GM21528 (cell line): ENCODE results near the gene OPCML.

ENCODE experiments used
- ATAC-seq: cut with Tn5 transposase; IDR thresholded peaks from one replicate; pipeline ENCODE4 v1.9.1; 2021; ENCODE audit warnings: mild to moderate bottlenecking, moderate library complexity; ENCODE audit not compliant: unreplicated experiment, low FRiP score

Gene OPCML

DNA sequence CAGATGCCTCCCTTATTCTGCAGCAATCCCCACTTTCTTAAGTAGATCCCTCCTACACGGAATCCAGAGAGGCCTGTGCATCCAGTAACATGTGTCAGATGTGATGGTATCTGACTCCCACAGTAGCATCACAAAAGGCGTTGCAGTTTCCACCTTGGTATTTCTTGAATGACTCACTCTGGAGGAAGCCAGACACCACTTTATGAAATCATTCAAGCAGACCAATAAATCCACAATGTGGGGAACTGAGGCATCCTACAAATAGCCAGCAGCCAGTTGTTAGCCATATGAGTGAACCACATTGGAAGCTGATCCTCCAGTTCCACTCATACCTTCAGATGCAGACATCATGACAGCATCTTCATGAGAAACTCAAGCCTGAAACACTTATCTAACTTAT is 798.1 kb downstream of the OPCML start:
- no peak for ATAC-seq

DNA sequence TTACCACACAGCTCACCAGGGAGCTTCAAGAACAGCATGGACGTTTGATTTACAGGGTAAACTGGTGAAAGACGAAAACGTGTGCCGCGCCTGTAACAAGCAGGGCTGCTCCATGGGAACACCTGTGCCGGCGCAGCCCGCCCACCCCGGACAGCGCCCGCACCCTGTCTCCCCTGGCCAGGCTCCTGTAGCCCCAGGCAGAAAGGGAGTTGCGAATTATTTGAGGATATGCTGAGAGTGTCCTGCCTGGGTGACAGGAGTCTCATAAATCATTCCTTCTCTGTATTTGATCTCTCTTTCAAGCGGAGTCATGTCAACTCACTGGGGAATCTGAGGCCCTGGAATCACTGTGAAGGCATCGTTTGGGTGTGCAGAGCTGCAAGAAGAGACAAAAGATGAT is 804.3 kb downstream of the OPCML start:
- no peak for ATAC-seq

DNA sequence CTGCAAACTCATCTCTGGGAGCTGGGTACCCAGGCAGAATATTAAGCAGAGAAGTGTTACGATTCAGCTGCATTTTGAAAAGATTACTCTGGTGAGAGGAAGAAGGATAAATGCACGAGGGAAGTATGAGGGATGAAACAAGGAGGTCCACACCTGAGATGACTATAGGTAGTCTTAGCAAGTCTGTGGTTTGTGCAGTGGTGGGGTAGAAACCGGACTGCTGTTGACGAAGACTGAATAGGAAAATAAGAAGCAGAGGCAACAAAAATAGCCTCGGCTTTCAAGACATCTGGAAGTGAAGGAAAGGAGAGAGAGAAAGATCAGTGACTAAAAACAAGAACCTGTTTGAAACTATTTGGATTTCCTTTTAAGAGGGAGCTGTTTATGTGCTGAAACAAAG is 810.8 kb downstream of the OPCML start:
- no peak for ATAC-seq

DNA sequence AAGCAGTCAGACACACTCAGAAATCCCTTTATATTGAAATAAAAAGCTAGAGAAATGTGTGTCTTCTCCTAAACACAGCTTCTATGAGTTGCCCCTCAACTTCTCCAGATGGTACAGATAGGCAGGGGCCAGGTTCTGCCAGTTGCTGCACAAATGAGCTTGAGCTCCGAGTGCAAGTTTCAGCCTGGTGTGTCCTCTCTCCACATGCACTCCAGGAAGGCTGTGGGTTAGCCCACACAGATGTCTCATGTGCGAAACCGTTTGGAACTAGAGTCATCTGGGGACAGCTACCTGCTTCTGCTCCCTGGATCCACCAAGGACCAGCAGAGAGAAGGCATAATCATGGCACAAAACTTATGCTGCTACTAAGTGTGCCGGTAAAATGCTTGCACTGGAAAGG is 812.6 kb downstream of the OPCML start:
- ATAC-seq, result no peak

DNA sequence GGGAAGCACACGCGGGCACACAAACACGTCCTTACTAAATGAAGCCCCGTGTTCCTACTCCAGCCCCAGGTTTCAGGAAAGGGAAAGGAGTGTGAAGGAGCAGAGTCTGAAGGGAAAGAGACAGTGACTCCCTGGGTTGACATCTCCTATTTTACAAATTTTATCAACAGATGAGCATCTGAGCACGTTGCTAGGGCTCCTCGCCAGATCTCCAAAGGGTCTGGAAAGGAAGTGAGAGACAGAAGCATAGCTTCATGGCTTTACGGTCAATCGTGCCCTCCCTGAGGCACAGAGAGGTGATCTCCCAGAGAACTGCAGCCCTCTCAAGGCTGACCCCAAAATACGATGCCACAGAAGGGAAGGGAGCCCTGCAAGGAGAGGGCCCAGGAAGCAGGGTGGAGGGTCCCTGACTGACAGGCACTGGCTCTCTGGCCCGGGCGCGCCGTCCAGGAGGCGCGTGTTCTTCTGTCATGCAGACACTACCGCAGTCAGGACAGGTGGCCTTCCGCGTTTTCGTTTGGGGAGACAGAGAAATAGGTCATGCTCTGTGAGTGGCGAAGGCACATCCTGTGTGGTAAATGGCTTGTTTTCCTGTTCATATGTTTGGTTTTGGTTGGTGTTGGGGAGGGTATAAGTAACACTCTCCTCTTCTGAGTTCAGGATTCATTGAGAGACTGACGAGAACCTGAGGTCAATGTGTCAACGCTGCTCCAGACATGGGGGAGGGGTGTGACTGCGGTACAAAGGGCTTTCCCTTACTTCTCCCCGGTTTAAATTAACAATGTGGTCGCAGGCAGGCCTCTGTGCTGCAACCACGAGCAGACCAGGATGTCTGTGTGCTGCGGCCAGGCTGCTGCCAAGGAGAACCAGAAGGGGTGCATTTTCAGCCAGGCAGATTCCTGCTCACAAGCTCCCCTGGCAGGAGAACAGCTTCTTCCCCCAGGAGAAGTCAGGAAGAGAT is 813.3 kb downstream of the OPCML start:
- ATAC-seq, result no peak

DNA sequence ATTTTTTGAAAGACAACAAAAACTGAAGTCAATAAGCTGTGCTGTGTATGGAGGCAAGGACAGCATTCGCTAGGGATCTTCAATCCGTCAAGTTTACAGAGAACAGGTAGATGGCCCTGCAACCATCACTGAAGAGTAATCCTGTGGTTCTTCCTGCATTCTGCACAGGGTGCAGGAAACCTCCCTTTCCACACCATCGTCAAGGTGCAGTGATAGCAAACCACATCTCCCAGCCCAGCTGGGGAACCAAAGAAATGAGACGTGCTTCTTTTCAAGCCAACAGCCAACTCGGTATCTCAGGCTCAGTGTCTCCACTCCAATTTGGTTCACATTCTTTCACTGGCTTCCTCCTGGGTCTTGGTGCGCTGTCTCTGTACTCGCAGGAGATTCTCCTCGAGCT is 814.5 kb downstream of the OPCML start:
- ATAC-seq, result no peak

DNA sequence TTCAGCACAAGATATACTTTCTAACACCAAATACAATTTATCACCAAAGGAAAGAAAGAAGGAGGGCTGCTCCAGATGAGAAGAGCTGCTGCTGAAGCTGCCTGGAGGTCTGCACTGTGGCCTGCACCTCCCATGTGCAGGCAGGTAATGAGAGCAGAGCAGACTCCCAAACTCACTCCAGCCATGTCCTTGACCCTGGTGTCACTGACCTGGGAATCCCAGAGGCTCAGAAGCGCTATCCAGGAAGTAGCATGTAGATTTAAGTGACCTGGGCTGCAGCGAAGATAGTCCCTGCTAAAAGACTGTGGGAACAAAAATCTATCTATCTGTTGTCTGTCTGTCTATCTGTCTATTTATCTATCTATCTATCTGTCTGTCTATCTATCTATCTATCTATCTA is 816.3 kb downstream of the OPCML start:
- no peak for ATAC-seq

DNA sequence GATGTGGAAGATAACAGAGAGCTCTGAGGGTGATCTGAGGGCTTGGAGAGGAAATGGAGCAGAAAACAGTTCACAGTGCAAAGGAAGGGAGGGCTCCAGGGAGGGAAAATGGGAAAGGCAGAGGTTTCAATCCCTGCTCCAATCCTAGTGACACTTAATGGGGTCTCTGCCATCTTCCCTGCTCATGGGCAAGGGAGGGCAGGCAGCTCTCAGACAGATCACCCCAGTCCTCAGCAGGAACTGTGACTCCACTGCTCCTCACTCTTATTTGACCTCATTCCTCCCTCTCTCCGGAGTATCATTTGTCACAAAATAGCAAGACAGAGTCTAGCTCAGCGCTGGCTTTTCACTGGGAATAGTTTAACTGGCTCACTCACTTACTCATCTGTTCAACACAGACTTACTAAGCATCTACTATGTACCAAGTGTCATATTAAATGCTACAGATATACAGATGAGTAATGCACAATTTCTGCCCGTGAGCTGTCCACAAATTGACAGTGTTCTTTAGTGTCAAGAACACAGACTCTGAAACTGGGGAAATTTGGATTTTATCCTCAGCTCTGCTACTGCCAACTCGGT is 817.4 kb downstream of the OPCML start:
- ATAC-seq, result no peak

DNA sequence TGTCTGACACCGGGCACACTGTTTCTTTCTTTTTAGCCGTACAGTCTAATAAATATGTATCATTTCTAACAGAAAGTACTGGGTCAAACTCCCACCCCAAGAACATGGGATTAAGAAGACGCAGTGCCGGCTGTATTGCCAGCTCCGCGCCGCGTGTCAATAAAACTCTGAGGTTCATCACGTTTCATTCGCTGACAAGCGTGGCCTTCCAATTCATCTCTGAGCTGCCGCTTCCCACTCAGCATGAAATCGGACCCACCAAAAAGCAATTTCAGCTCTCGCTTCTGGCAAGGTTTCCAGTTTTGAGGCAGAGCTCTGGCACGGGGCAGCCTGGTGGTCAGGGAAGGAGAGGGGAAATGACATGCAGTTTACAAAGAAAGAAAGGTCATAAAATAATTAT is 819.8 kb downstream of the OPCML start:
- ATAC-seq, result no peak

DNA sequence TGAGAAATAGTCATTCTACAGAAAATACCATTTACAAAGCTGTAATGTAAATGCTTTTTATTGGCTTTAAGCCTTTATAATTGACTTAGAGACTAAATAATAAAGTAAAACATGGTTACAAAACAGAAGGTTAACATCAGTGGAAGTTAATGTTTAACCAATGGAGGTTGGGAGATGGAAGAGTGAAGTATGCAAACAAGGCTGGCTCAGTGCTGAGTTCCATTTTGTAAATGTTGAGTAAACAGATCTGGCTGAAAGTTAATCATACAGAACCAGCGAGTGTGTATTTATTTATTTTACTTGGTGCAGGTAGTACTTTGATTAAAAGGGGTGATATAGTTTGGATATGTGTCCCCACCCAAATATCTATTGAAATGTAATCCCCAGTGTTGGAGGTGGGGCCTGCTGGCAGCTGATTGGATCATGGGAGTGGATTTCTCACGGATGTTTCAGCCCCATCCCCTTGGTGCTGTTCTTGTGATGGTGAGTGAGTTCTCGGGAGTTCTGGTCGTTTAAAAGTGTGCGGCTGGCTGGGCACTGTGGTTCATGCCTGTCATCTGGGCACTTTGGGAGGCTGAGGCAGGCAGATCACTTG is 827.4 kb downstream of the OPCML start:
- no peak for ATAC-seq

DNA sequence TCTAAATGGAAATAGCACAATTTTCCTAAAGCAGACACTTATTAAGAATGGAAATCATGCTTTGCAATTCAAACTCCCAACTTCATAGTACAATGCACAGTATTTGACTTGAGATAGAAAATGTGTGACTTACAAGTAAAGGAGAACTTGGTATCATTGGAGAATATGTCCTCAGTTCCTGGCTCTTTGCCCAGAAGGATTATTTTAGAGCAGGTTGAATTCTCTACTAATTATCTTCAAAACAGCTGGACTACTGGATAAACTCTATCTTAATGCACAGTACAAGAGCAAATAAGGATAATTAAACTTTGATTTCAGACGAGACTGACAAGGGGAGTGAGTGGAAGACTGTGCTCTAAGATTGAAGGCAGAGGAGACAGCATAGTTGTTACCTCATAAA is 839.4 kb downstream of the OPCML start:
- ATAC-seq, result no peak

DNA sequence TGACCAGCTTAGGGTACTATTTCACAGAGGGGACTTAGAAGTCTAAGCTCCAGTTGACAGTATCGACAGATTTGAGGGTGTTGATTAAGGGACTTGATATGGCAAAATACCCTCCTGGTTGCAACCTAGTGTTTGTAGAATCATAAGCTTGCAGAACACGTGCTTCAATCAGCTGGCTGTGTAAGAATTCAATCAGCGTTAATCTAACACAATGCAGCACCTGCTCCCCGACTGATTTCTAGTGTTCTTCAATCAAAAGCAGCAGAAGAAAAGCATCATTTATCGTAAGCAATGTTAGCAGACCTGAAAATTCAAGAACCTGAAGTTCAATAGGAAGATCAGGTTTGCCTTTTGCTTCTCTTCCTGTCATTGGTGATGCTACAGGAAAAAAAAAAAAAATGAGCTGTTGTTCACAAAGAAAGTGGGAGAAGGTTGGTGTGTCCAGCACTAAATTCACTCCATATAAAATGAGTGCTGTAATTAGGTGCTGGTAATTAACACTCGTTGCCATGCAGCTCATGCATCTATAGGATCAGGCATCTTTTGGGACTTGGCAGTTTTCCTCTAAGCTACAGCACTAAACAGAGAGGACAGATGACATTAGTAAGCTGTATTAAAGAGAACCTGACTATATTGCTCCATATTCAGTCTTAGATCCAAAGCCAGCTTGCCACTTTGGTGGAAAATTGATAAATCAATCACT is 840.3 kb downstream of the OPCML start:
- no peak for ATAC-seq

DNA sequence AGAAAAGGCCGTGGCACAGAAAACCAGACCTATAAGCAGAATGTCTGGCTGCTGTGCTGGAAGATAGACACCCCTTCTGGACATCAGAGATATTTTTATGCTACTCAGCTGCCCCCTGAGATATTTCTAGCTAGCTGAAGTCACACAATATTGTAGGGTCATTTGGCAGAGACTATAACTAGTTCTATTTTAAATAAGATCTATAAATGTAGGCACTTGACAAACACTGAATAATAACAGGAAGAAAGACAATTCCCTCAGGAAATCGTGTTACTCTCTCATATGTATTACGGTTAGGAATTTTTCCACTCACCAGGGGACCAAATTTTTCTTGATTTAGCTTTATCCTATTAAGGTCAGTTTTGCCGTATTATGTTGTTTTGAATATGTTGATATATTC is 845.4 kb downstream of the OPCML start:
- ATAC-seq, result no peak

DNA sequence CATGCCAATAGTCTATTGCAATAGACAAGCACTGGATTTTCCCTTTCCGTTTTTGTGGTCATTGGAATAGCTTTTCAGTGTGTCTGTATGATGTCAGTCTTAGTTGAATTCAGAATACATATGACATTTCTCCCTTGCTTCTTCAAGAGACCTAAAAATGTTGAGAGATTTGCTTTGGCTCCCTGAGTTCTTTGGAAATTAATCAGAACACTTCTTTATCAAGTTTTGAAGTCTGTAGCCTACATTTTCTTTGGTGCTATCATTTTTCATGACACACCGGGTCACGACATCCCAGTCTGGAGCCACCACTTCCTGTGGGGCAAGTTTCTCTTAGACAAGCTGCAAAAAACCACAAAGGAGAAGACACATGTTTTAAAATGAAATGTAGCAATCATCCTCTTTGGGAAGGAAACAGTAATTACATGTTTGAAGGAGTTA is 847.1 kb downstream of the OPCML start:
- no peak for ATAC-seq

DNA sequence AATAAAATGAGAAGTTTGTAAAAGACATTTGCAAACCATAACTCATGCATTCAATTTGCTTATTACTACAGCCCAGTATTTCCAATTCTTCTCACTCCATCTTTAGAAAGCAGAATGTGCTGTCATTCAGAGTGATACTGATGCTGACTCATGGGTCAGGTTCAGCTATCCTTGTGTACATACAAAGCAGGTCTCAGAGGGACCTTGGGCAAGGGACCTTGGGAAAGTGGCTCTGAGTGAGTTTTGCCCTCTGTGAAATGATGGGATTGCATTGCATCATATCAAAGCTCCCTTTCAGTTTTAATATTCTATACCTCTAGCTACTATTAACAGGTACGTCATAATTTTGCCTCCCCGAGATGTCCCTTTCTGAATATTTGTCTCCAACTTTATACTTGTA is 848.7 kb downstream of the OPCML start:
- no peak for ATAC-seq

DNA sequence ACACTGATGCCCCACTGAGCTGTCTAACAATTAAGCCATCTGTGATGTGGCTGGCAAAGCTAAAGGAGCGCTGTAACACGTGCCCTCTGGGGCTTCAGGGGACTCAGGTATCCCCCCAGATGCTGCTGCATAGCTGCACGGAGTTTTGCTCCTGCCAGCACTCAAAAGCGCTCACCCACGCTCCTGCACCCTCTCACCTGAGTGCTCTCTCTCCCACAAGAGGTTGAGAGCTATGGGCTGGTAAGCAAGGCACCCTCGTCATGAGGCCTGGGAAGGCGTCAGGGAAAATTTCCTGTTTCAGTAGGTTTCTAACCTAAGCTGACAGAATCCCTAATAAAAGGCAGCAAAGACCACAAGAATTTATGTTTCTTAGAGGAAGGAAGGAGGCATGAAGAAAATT is 850.3 kb downstream of the OPCML start:
- ATAC-seq, result no peak

DNA sequence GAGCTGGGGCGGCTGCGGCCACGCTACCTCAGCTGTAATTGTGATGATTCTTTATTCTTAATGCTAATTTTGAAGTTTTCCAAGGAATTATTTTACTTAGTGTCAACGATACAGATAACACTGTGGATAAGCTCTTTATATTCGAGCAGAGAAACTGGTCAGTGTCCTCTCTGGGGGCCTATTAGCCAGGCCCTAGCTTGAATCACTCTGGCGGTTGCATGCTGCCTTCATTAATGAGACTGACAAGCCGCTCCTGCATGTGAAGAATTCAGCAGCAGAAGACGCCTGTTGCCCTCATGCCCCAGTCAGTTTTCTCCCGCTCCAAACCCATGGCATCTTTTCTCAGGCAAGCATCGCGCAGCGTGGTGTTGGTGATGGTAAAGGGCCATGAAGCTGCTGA is 851.7 kb downstream of the OPCML start:
- ATAC-seq, result no peak

DNA sequence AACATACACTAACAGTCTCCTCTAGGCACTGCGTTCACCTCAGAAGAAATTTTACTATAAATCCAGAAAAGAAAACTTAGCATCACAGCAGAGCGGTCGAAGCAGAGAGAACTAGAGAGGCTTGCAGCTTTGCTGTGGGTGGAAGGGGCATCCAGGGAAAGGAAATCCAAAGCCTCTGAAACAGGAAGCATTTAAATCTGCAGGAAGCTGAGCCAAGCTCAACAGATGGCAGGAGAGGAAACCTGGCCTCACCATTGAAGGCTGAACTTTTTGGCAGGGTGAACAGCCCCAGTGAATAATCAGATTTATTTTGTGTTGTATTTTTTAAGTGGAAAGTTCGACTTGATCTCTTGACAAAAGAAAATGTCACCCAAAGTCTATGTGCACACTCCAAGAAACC is 858.1 kb downstream of the OPCML start:
- no peak for ATAC-seq

DNA sequence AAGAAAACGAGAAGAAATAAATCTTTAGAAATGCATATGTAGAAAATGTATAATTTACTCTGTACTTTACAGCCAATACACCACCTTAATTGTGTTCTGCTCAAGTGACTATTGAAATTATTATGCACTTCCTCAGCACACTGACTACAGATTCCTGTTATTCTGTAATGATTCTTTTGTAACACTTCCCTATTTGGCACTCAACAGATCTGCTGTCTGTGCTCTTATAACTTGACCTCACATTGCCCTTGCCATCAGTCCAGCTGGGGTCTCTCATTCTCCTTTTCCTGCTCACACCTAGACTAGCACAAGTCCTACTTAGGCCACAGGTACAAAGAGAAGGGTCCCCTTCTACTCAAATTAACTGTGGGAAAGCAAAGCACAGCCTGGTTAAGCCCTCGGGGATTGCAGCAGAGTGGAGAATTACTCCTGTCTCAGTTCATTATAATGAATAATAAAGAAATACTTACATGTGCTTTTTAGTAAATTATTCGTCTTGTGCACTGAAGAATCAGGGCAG is 860.4 kb downstream of the OPCML start:
- no peak for ATAC-seq

DNA sequence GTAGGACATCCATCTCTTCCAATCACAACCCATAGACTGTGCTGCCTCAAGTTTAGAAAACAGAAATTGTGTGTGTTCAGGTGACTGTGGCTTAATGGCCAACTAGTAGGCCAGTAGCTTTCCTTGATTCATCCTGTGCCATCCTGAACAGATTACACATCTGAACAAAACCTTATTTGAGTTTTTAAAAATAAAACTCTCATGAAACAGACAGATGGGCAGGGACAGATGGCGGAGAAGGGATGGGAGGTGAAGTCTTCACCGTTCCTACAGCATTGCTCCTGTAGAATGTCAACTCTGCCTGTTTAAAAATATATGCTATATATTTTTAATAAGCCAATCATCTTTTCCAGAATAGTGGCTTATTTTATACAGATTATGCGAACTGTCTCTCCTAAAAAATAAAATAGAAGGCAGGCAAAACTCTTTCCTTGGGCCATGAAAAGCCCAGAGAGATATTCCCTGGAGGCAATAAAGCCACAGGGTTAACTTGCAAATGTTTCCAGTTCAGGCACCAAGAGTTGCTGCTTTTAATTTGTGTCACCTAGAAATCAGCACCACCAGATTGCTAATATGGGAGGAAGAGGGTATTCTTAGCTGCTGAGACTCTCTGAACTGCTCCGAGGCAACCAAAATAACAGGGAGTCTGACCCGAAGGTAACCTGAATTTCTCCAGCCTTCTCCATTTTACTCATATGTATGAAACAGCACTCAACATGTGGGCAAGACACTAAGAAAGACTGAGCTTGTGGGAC is 861.2 kb downstream of the OPCML start:
- no peak for ATAC-seq
